Kidney capillary endothelial cell (primary cell): ENCODE measurements around the gene CTNNA2.
A peak's percentile ranks its signal among the peaks of the same experiment; 100 is the strongest.
"Not testable (repeated sequence)": the region's sequence is repeated elsewhere in the genome, so short reads cannot be mapped to it uniquely, and the experiment has no call there.

ENCODE experiments used
- DNase-seq: peaks from one replicate; pipeline ENCODE4 v3.0.0-alpha.2; 2018; ENCODE audit warnings: low spot score

Gene CTNNA2

GRCh38 chr2:80086831-80087230, 574.0 kb downstream of the CTNNA2 start:
- no peak for DNase-seq

GRCh38 chr2:80091237-80091636, 578.4 kb downstream of the CTNNA2 start:
- DNase-seq: no peak

- DNase-seq: no peak
Observed at GRCh38 chr2:80092474-80092873, 579.6 kb downstream of the CTNNA2 start.

GRCh38 chr2:80098503-80098902, 585.7 kb downstream of the CTNNA2 start:
- not testable (repeated sequence) for DNase-seq

- no peak for DNase-seq
Observed at GRCh38 chr2:80102026-80102425, 589.2 kb downstream of the CTNNA2 start.

- DNase-seq: no peak
Observed at GRCh38 chr2:80105015-80105640, 592.3 kb downstream of the CTNNA2 start.

GRCh38 chr2:80111185-80111584, 598.3 kb downstream of the CTNNA2 start:
- no peak for DNase-seq

- DNase-seq: no peak
Observed at GRCh38 chr2:80112790-80113189, 599.9 kb downstream of the CTNNA2 start.

- DNase-seq: no peak
Observed at GRCh38 chr2:80113399-80113798, 600.5 kb downstream of the CTNNA2 start.

GRCh38 chr2:80114812-80115211, 602.0 kb downstream of the CTNNA2 start:
- no peak for DNase-seq

- DNase-seq: no peak
Observed at GRCh38 chr2:80117401-80117800, 604.5 kb downstream of the CTNNA2 start.

GRCh38 chr2:80120866-80121265, 608.0 kb downstream of the CTNNA2 start:
- no peak for DNase-seq

GRCh38 chr2:80122675-80123074, 609.8 kb downstream of the CTNNA2 start:
- DNase-seq: no peak

GRCh38 chr2:80126596-80127189, 613.8 kb downstream of the CTNNA2 start:
- DNase-seq: peak; percentile 20

GRCh38 chr2:80128080-80128479, 615.2 kb downstream of the CTNNA2 start:
- DNase-seq: no peak

- no peak for DNase-seq
Observed at GRCh38 chr2:80132281-80132680, 619.4 kb downstream of the CTNNA2 start.

GRCh38 chr2:80135001-80135400, 622.1 kb downstream of the CTNNA2 start:
- no peak for DNase-seq

- DNase-seq: no peak
Observed at GRCh38 chr2:80136338-80136737, 623.5 kb downstream of the CTNNA2 start.

- no peak for DNase-seq
Observed at GRCh38 chr2:80139001-80139400, 626.1 kb downstream of the CTNNA2 start.

GRCh38 chr2:80141007-80141726, 628.3 kb downstream of the CTNNA2 start:
- no peak for DNase-seq

GRCh38 chr2:80145499-80145898, 632.6 kb downstream of the CTNNA2 start:
- no peak for DNase-seq

- not testable (repeated sequence) for DNase-seq
Observed at GRCh38 chr2:80146757-80147156, 633.9 kb downstream of the CTNNA2 start.

GRCh38 chr2:80147690-80148089, 634.8 kb downstream of the CTNNA2 start:
- no peak for DNase-seq
